Astrocyte of the spinal cord (primary cell): ENCODE results near the gene S100A7.

ENCODE experiments used
- DNase-seq: peaks from one replicate; pipeline ENCODE4 v3.0.0; 2011; ENCODE audit warnings: low read depth, low spot score
- H3K4me3 ChIP-seq: 2 replicates; pipeline ENCODE4 v1.5.1; 2011; ENCODE audit warnings: low read depth, mild to moderate bottlenecking, low read length, moderate library complexity
- CTCF ChIP-seq: IDR thresholded peaks from 2 replicates; pipeline ENCODE4 v1.5.1; 2012; ENCODE audit warnings: low read depth, mild to moderate bottlenecking, low read length, inconsistent platforms
- in situ Hi-C: cut with HindIII; loops from 2 replicates; pipeline ENCODE4 v1.10.0; 2017; ENCODE audit warnings: low sequenced_read_pairs

The S100A7 gene

GRCh38 chr1:153478692-153479618 is 18.5 kb upstream of the S100A7 start:
- no peak for TF ChIP-seq CTCF
- in situ Hi-C loops: no loop called here
- no peak for DNase-seq
- H3K4me3 ChIP-seq: no peak overlapping the region

GRCh38 chr1:153478047-153478691 is 17.7 kb upstream of the S100A7 start:
- no peak for TF ChIP-seq CTCF
- in situ Hi-C loops: no loop called here
- no peak overlapping the region for H3K4me3 ChIP-seq
- DNase-seq: no peak

- H3K4me3 ChIP-seq: no peak overlapping the region
- in situ Hi-C loops: no loop called here
- TF ChIP-seq CTCF: no peak
- DNase-seq: no peak
These were observed 16.1 kb upstream of the S100A7 start for GRCh38 chr1:153476491-153477093.

- no peak overlapping the region for H3K4me3 ChIP-seq
- no peak for TF ChIP-seq CTCF
- in situ Hi-C loops: no loop called here
- DNase-seq: no peak
These were observed 14.8 kb upstream of the S100A7 start for GRCh38 chr1:153475282-153475681.

GRCh38 chr1:153474347-153474746 is 13.9 kb upstream of the S100A7 start:
- no peak for DNase-seq
- in situ Hi-C loops: no loop called here
- no peak overlapping the region for H3K4me3 ChIP-seq
- no peak for TF ChIP-seq CTCF

- no peak for DNase-seq
- in situ Hi-C loops: no loop called here
- TF ChIP-seq CTCF: no peak
- no peak overlapping the region for H3K4me3 ChIP-seq
These were observed 10.3 kb upstream of the S100A7 start for GRCh38 chr1:153470707-153471106.
